ENCODE data around the gene EXOC1. TPM values are rescaled to one million over a fixed set of nuclear protein-coding genes. Genes with fewer than 3 reads are reported as not detected.

EXOC1 gene
- total and polyA plus RNA-seq, 2 of the 4 experiments (the other 2 are of a cell fraction), result 19.9 to 49.5 TPM

DNA sequence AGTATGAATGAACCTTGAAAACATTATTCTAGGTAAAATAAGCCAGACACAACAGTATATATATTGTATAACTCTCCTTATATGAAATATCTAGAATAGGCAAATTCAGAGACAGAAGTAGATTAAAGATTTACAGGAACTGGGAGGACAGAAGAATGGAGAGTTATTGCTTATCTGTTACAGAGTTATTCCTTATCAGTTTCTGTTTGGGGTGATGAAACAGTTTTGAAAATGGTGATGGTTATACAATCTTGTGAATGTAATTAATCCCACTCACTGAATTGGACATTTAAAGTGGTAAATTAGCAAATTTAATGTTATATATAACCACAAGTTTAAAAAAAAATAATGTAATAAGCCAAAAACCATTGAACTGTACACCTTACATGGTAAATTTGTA lies 14.5 kb upstream of the EXOC1 start:
- DNase-seq, result no peak
- H2AK9ac ChIP-seq (replicated peaks; ENCODE audit: low read depth, low read length, poor library complexity), result no peak overlapping the region
- TF ChIP-seq, protein P1, sequence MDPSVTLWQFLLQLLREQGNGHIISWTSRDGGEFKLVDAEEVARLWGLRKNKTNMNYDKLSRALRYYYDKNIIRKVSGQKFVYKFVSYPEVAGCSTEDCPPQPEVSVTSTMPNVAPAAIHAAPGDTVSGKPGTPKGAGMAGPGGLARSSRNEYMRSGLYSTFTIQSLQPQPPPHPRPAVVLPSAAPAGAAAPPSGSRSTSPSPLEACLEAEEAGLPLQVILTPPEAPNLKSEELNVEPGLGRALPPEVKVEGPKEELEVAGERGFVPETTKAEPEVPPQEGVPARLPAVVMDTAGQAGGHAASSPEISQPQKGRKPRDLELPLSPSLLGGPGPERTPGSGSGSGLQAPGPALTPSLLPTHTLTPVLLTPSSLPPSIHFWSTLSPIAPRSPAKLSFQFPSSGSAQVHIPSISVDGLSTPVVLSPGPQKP (IDR thresholded peaks at IDR 0.05; ENCODE audit: borderline replicate concordance, low read depth, low read length), result no peak
- TF ChIP-seq RFX5 (IDR thresholded peaks at IDR 0.05; ENCODE audit: low read depth, low read length) (no peak), MAFK (IDR thresholded peaks at IDR 0.05; ENCODE audit: low read depth, low read length) (no peak), MAZ (IDR thresholded peaks at IDR 0.05; ENCODE audit: borderline replicate concordance, low read depth, low read length) (no peak), BHLHE40 (IDR thresholded peaks at IDR 0.05; ENCODE audit: low read depth, low read length) (no peak), NFE2L2 (IDR thresholded peaks at IDR 0.05; ENCODE audit: low read depth, low read length) (no peak), FOS (IDR thresholded peaks at IDR 0.05; ENCODE audit: low read depth, low read length) (no peak), CEBPB (IDR thresholded peaks at IDR 0.05; ENCODE audit: low read depth, low read length) (no peak), SMC3 (IDR thresholded peaks at IDR 0.05; ENCODE audit: low read depth, low read length) (no peak)
- TF ChIP-seq, protein P2, sequence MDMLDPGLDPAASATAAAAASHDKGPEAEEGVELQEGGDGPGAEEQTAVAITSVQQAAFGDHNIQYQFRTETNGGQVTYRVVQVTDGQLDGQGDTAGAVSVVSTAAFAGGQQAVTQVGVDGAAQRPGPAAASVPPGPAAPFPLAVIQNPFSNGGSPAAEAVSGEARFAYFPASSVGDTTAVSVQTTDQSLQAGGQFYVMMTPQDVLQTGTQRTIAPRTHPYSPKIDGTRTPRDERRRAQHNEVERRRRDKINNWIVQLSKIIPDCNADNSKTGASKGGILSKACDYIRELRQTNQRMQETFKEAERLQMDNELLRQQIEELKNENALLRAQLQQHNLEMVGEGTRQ (IDR thresholded peaks at IDR 0.05; ENCODE audit: low read depth, low read length), result no peak
- TF ChIP-seq, protein P3, sequence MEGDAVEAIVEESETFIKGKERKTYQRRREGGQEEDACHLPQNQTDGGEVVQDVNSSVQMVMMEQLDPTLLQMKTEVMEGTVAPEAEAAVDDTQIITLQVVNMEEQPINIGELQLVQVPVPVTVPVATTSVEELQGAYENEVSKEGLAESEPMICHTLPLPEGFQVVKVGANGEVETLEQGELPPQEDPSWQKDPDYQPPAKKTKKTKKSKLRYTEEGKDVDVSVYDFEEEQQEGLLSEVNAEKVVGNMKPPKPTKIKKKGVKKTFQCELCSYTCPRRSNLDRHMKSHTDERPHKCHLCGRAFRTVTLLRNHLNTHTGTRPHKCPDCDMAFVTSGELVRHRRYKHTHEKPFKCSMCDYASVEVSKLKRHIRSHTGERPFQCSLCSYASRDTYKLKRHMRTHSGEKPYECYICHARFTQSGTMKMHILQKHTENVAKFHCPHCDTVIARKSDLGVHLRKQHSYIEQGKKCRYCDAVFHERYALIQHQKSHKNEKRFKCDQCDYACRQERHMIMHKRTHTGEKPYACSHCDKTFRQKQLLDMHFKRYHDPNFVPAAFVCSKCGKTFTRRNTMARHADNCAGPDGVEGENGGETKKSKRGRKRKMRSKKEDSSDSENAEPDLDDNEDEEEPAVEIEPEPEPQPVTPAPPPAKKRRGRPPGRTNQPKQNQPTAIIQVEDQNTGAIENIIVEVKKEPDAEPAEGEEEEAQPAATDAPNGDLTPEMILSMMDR (conservative IDR thresholded peaks at IDR 0.05; ENCODE audit: low read depth, low read length), result no peak
- H3K36me3 ChIP-seq (ENCODE audit: control insufficient read depth, insufficient read depth, low read length), result no peaks in the 10 kb centered on the region
- H3K4me3 ChIP-seq (ENCODE audit: insufficient read depth, low read depth, low read length), result no peak overlapping the region
- H4K91ac ChIP-seq (ENCODE audit: insufficient read depth, low read depth, low read length), result no peak overlapping the region
- H3K4me1 ChIP-seq (ENCODE audit: control insufficient read depth, insufficient read depth, low read length), result no peaks in the 10 kb centered on the region
- no peaks in the 10 kb centered on the region for H4K20me1 ChIP-seq (ENCODE audit: insufficient read depth, low read length)
- BruUV-seq (replicated peaks), result no TSS peak
- H3K9me1 ChIP-seq (ENCODE audit: insufficient read depth, low read length), result no peaks in the 10 kb centered on the region
- H3K18ac ChIP-seq (ENCODE audit: low read depth, low read length), result no peak overlapping the region
- no peaks in the 10 kb centered on the region for H3K79me1 ChIP-seq (ENCODE audit: low read depth in 1 of 2, low read length in 2 of 2)
- no peak overlapping the region for H2BK20ac ChIP-seq (ENCODE audit: low read depth, low read length)
- H3K9ac ChIP-seq (ENCODE audit: low read depth, low read length), result no peak overlapping the region
- in situ Hi-C loops (cut with MboI; ENCODE audit: low sequenced_read_pairs), result no loop called here
- ChIA-PET CTCF (no interaction called here), POLR2A (ENCODE audit: unreplicated experiment) (no interaction called here)
- no peaks in the 10 kb centered on the region for H3K27me3 ChIP-seq (ENCODE audit: control insufficient read depth, insufficient read depth, low read length)
- dilution Hi-C loops (cut with HindIII; ENCODE audit: low sequenced_read_pairs, unreplicated experiment), result no loop called here
- intact Hi-C loops (cut with micrococcal nuclease), result no loop called here
- H2BK5ac ChIP-seq (ENCODE audit: low read depth, low read length, poor library complexity, severe bottlenecking), result no peak overlapping the region
- no peak overlapping the region for H2AFZ ChIP-seq (replicated peaks; ENCODE audit: low read length, poor library complexity)
- H3K14ac ChIP-seq (replicated peaks; ENCODE audit: low read depth, low read length), result no peak overlapping the region
- H3K27ac ChIP-seq (ENCODE audit: insufficient read depth, low read length), result no peak overlapping the region
- H4K8ac ChIP-seq (ENCODE audit: low read depth in 2 of 2, low read length in 2 of 2), result no peak overlapping the region
- no peak overlapping the region for H3K56ac ChIP-seq (ENCODE audit: extremely low read depth, insufficient read depth, low read length)
- H2BK15ac ChIP-seq (ENCODE audit: low read depth, low read length), result no peak overlapping the region
- H2BK120ac ChIP-seq (ENCODE audit: low read depth, low read length), result no peak overlapping the region
- H3K23ac ChIP-seq (ENCODE audit: low read depth, low read length), result no peak overlapping the region
- no peaks in the 10 kb centered on the region for H3K9me3 ChIP-seq (ENCODE audit: control insufficient read depth, insufficient read depth, low read length)
- no peak for ATAC-seq (ENCODE audit: low read depth)
- H4K5ac ChIP-seq (ENCODE audit: low read depth, low read length), result no peak overlapping the region
- no peak overlapping the region for H3K4ac ChIP-seq (ENCODE audit: low read depth, low read length)
- H3K4me2 ChIP-seq (ENCODE audit: low read depth, low read length), result no peak overlapping the region
- no peak overlapping the region for H2AK5ac ChIP-seq (ENCODE audit: low read depth, low read length)
